SK-N-MC (cell line): ENCODE results near the gene TLR1.
"Not testable (repeated sequence)": the region's sequence is repeated elsewhere in the genome, so short reads cannot be mapped to it uniquely, and the experiment has no call there.

ENCODE experiments used
- DNase-seq: peaks from one replicate; pipeline ENCODE4 v3.0.0-alpha.2; 2011; ENCODE audit warnings: low read depth, low spot score
- H3K27ac ChIP-seq: fragments of 200-600 bp; sonication (generic); 2 replicates; pipeline ENCODE4 v1.5.1; 2016; ENCODE audit warnings: mixed run types
- H3K36me3 ChIP-seq: fragments of 200-600 bp; sonication (generic); 2 replicates; pipeline ENCODE4 v1.6.1; 2017; ENCODE audit warnings: antibody characterized with exemption, low read length, mixed read lengths; ENCODE audit not compliant: insufficient read depth
- H3K4me3 ChIP-seq: fragments of 200-600 bp; sonication (generic); 2 replicates; pipeline ENCODE4 v1.5.1; 2016
- H3K9ac ChIP-seq: fragments of 200-600 bp; sonication (generic); 2 replicates; pipeline ENCODE4 v1.8.0; 2017; ENCODE audit warnings: mixed run types, mixed read lengths; ENCODE audit not compliant: insufficient read length
- H3K9me3 ChIP-seq: fragments of 200-600 bp; sonication (generic); 2 replicates; pipeline ENCODE4 v1.6.1; 2017; ENCODE audit warnings: low read depth, mild to moderate bottlenecking, antibody characterized with exemption, low read length, moderate library complexity, mixed read lengths
- EZH2 ChIP-seq: fragments of 200-600 bp; sonication (generic); IDR thresholded peaks from one replicate; pipeline ENCODE4 v1.6.1; 2017; ENCODE audit warnings: antibody characterized with exemption
- FOXP2 ChIP-seq: optimal IDR thresholded peaks from 2 replicates; pipeline ENCODE3; 2011; ENCODE audit warnings: mild to moderate bottlenecking, moderate library complexity; ENCODE audit not compliant: insufficient read depth; ENCODE audit errors: extremely low read length, control extremely low read depth
- POLR2AphosphoS5 ChIP-seq: IDR thresholded peaks from 2 replicates; pipeline ENCODE4 v1.6.1; 2012; ENCODE audit warnings: mild to moderate bottlenecking, low read depth, low read length, borderline replicate concordance

Gene TLR1

DNA sequence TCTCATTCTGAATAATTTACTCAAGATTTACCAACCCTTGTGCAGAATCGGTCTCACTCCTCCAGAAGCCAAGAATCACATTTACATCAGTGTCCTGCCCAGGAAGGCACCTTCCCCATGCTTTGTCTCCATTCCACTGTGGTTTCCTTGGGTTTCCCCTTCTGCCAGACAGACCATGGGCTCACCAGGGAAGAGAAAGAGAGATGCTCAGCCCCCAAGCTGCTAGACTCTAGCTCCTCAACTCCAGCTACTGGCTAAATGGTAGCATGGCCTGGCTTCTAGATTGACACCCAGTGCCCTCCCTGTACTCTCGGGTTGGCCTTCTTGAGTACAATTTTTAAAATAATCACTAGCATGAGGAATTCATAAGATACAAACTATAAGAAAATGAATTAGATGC is 34.7 kb downstream of the TLR1 start:
- no peak overlapping the region for H3K27ac ChIP-seq
- DNase-seq = no peak

DNA sequence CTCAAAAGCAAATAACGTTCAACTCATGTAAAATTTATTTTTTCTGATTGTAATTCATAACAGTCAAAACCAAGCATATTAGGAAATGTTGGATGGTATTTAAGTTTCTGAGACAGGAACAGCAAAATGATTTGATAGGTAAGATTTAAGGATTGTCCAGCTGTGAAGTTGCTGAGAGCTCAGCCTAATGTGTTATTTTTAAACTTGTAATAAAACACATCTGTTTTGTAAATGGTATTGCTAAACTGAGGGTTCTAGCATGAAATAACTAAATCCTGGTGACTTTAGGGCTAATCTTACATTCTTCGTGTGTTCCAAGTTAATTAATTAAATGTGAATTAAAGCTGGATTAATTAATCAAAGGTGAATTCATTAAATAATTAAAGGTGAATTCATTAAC is 35.1 kb downstream of the TLR1 start:
- no peaks in the 10 kb centered on the region for H3K36me3 ChIP-seq
- H3K9ac ChIP-seq = no peak overlapping the region
- no peak for TF ChIP-seq EZH2
- TF ChIP-seq FOXP2 = no peak
- TF ChIP-seq POLR2AphosphoS5 = no peak

More for the DNA sequence above, 34.7 kb downstream of the TLR1 start:
- Histone ChIP-seq H3K9ac (no peak overlapping the region), H3K36me3 (no peaks in the 10 kb centered on the region), H3K4me3 (no peak overlapping the region), H3K9me3 (no peaks in the 10 kb centered on the region)
- TF ChIP-seq FOXP2 = no peak
- no peak for TF ChIP-seq EZH2
- TF ChIP-seq POLR2AphosphoS5 = no peak

GRCh38 chr4:38768968-38769394 is 35.6 kb downstream of the TLR1 start:
- DNase-seq = no peak
- Histone ChIP-seq H3K4me3 (no peak overlapping the region), H3K9ac (no peak overlapping the region), H3K36me3 (no peaks in the 10 kb centered on the region), H3K27ac (no peak overlapping the region), H3K9me3 (no peaks in the 10 kb centered on the region)
- TF ChIP-seq EZH2 (no peak), FOXP2 (no peak), POLR2AphosphoS5 (no peak)

More for the DNA sequence above, 35.1 kb downstream of the TLR1 start:
- Histone ChIP-seq H3K27ac (no peak overlapping the region), H3K4me3 (no peak overlapping the region), H3K9me3 (no peaks in the 10 kb centered on the region)
- no peak for DNase-seq

- H3K27ac ChIP-seq, H3K36me3 ChIP-seq, H3K9ac ChIP-seq: not testable (repeated sequence)
These were observed 37.7 kb downstream of the TLR1 start for GRCh38 chr4:38766940-38767339.

DNA sequence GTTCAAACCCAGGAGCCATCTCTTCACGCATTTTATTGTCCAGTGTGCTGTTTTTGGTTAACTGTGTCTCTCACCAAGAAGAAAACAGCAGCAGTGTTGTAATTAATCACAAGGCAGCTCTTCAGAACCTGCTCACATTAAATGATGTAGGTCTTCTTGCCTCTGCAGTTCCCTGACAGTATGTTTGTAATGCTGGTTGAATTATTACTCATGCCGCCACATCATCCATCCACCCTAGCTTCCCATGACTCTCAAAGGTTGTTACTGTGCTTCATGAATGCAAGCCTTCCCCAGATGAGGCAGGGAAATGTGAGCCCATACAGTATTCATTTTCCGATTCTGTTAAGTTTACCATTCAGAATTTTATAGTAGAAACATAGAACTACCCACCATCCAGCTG is 39.2 kb downstream of the TLR1 start:
- no peaks in the 10 kb centered on the region for H3K9me3 ChIP-seq
- H3K9ac ChIP-seq = no peak overlapping the region
- no peak overlapping the region for H3K27ac ChIP-seq
- H3K4me3 ChIP-seq = no peak overlapping the region
- no peak for TF ChIP-seq EZH2
- TF ChIP-seq FOXP2 = no peak
- no peak for TF ChIP-seq POLR2AphosphoS5
- H3K36me3 ChIP-seq = no peaks in the 10 kb centered on the region
- no peak for DNase-seq

More at GRCh38 chr4:38766940-38767339, 37.7 kb downstream of the TLR1 start:
- not testable (repeated sequence) for H3K9me3 ChIP-seq, DNase-seq, H3K4me3 ChIP-seq

GRCh38 chr4:38764277-38764676 is 40.3 kb downstream of the TLR1 start:
- Histone ChIP-seq H3K27ac (no peak overlapping the region), H3K36me3 (no peaks in the 10 kb centered on the region), H3K4me3 (no peak overlapping the region), H3K9me3 (no peaks in the 10 kb centered on the region), H3K9ac (no peak overlapping the region)
- no peak for TF ChIP-seq POLR2AphosphoS5
- no peak for TF ChIP-seq FOXP2
- TF ChIP-seq EZH2 = no peak
- no peak for DNase-seq

- Histone ChIP-seq H3K9me3 (no peaks in the 10 kb centered on the region), H3K27ac (no peak overlapping the region), H3K9ac (no peak overlapping the region), H3K36me3 (no peaks in the 10 kb centered on the region), H3K4me3 (no peak overlapping the region)
- no peak for DNase-seq
- TF ChIP-seq POLR2AphosphoS5 (no peak), FOXP2 (no peak)
These were observed 42.0 kb downstream of the TLR1 start for GRCh38 chr4:38762560-38762959.

- no peak for DNase-seq
- no peak overlapping the region for H3K27ac ChIP-seq
- no peaks in the 10 kb centered on the region for H3K9me3 ChIP-seq
- no peak overlapping the region for H3K9ac ChIP-seq
- H3K4me3 ChIP-seq = no peak overlapping the region
- TF ChIP-seq FOXP2 (no peak), POLR2AphosphoS5 (no peak), EZH2 (no peak)
- no peaks in the 10 kb centered on the region for H3K36me3 ChIP-seq
These were observed 44.8 kb downstream of the TLR1 start for GRCh38 chr4:38759790-38760122.

DNA sequence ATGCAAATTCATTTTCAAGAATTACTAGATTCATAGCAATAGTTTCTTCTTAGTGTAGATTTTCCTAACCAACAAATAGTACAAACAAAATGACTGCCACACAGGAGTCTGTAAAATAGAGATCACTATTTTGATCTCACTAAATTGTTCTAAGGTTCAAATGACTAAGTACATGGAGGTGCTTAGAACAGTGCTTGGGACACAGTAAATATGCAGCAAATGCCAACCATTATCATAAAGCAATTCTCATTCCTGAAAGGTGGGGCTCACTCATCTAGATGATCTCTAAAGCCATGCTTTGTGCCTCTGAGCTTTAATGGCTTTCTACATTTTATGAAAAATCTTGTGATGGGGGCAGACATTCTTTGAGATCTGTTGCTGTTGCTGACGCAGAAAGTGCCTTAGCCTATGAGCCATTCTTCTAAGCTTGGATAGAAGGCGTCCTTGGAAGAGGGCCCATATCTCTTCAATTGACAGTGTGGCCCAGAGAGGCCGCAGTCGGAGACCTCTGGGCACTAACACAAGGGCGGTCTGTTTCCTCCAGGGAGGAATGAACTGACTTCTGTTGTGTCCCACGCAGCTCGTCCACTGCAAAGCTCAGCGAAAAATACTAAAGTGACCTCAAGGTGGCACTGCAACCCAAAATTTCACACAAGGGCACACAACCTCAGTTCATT is 45.3 kb downstream of the TLR1 start:
- no peak for DNase-seq
- Histone ChIP-seq H3K4me3 (no peak overlapping the region), H3K36me3 (no peaks in the 10 kb centered on the region), H3K27ac (no peak overlapping the region), H3K9ac (no peak overlapping the region), H3K9me3 (no peaks in the 10 kb centered on the region)
- TF ChIP-seq EZH2 (no peak), FOXP2 (no peak), POLR2AphosphoS5 (no peak)

GRCh38 chr4:38757945-38758600 is 46.5 kb downstream of the TLR1 start:
- DNase-seq = no peak
- Histone ChIP-seq H3K9me3 (no peaks in the 10 kb centered on the region), H3K27ac (no peak overlapping the region), H3K9ac (no peak overlapping the region), H3K36me3 (no peaks in the 10 kb centered on the region), H3K4me3 (no peak overlapping the region)
- no peak for TF ChIP-seq EZH2
- no peak for TF ChIP-seq FOXP2
- no peak for TF ChIP-seq POLR2AphosphoS5
